HepG2 (cell line): ENCODE results near the gene MAP3K8. TPM values are rescaled to one million over a fixed set of nuclear protein-coding genes. Genes with fewer than 3 reads are reported as not detected.

Source experiments
- ATAC-seq: fragments of 200-7000 bp; cut with Tn5 transposase; 3 replicates; pipeline ENCODE4 v1.9.1; 2020; ENCODE audit warnings: mild to moderate bottlenecking, moderate library complexity
- BruUV-seq: library from RNA; stranded (reverse); fragments of 400-500 nt; replicated peaks from 2 replicates; lab custom pipeline; 2021; lab: Mats Ljungman, UMichigan
- CTCF ChIA-PET: fragments of 300-600 bp; formaldehyde crosslinking; extraction: SDS; loops from one replicate; lab custom pipeline; 2021; ENCODE audit warnings: low total read pairs, inconsistent platforms, low intra/inter-chr PET ratio; lab: Yijun Ruan, JAX
- POLR2A ChIA-PET: fragments of 350-600 bp; sonication (Branson Sonifier 250); formaldehyde crosslinking; loops from one replicate; lab custom pipeline; 2020; ENCODE audit warnings: antibody characterized with exemption, inconsistent platforms; lab: Yijun Ruan, JAX
- DNase-seq: peaks from one replicate; pipeline ENCODE4 v3.0.0-alpha.2; 2015; ENCODE audit warnings: low spot score
- FAIRE-seq: peaks from 3 replicates; lab custom pipeline; 2011; peaks lifted over from hg19 to GRCh38; lab: Jason Lieb, UNC
- H2AFZ ChIP-seq: one replicate; pipeline ENCODE4 v1.6.1; 2011; ENCODE audit warnings: low read length, inconsistent platforms
- H3K27ac ChIP-seq: fragments of 300-600 bp; 3 replicates; pipeline ENCODE4 v1.8.0; 2011; ENCODE audit warnings: mixed run types, mild to moderate bottlenecking, mixed read lengths, low read length, inconsistent platforms; ENCODE audit not compliant: insufficient read depth; ENCODE audit errors: extremely low read length
- H3K27me3 ChIP-seq, 2 experiments: fragments of 200-600 bp in 1 of 2; 2 replicates in 1 of 2; 3 replicates in 1 of 2; pipeline versions ENCODE4 v1.6.0 to v1.8.0; 2011; ENCODE audit warnings: low read length in 2 of 2, mild to moderate bottlenecking in 2 of 2, moderate library complexity in 2 of 2, inconsistent platforms in 1 of 2; ENCODE audit not compliant: insufficient read depth in 2 of 2, control insufficient read depth in 1 of 2
- H3K36me3 ChIP-seq, 2 experiments: fragments of 200-600 bp in 1 of 2; replicated peaks in 1 of 2; 2 replicates in 1 of 2; 3 replicates in 1 of 2; pipeline versions ENCODE4 v1.5.1 to v1.8.0; 2011; ENCODE audit warnings: low read length in 2 of 2, inconsistent platforms in 1 of 2; ENCODE audit not compliant: insufficient read depth in 2 of 2, control insufficient read depth in 1 of 2
- H3K4me1 ChIP-seq: 2 replicates; pipeline ENCODE4 v1.5.1; 2012; ENCODE audit warnings: low read length, inconsistent platforms; ENCODE audit not compliant: insufficient read depth
- H3K4me2 ChIP-seq: 2 replicates; pipeline ENCODE4 v1.6.0; 2011; ENCODE audit warnings: low read depth, low read length, inconsistent platforms
- H3K4me3 ChIP-seq, 3 experiments: fragments of 200-600 bp in 1 of 3; sonication (generic), shearing (Covaris generic) in 1 of 3; replicated peaks in 1 of 3; 2 replicates each; pipeline ENCODE4 v1.5.1; 2011 to 2016; ENCODE audit warnings: low read length in 3 of 3, inconsistent platforms in 2 of 3, low read depth in 2 of 3, mild to moderate bottlenecking in 2 of 3, control low read depth in 1 of 3, mixed read lengths in 1 of 3; ENCODE audit not compliant: insufficient read depth in 1 of 3
- H3K79me2 ChIP-seq: one replicate; pipeline ENCODE4 v1.6.1; 2011; ENCODE audit warnings: low read length, inconsistent platforms; ENCODE audit not compliant: insufficient read depth
- H3K9ac ChIP-seq: 2 replicates; pipeline ENCODE4 v1.6.0; 2011; ENCODE audit warnings: mild to moderate bottlenecking, low read depth, low read length, inconsistent platforms; ENCODE audit not compliant: insufficient read depth
- H3K9me3 ChIP-seq: 2 replicates; pipeline ENCODE4 v1.5.1; 2012; ENCODE audit warnings: mild to moderate bottlenecking, low read length
- H4K20me1 ChIP-seq: 2 replicates; pipeline ENCODE4 v1.6.0; 2011; ENCODE audit warnings: inconsistent platforms, mild to moderate bottlenecking, low read length, moderate library complexity; ENCODE audit not compliant: insufficient read depth
- ATF7-NPFF ChIP-seq: sonication (generic); formaldehyde crosslinking; IDR thresholded peaks from 2 replicates; pipeline ENCODE4 v1.8.1; 2023; ENCODE audit warnings: mild to moderate bottlenecking, low read depth, missing genetic modification reagents, moderate library complexity
- HNRNPK ChIP-seq: fragments of 200-400 bp; formaldehyde crosslinking; IDR thresholded peaks from 2 replicates; pipeline ENCODE4 v1.6.1; 2018; ENCODE audit warnings: low read length, low read depth, moderate library complexity, mild to moderate bottlenecking; ENCODE audit not compliant: poor library complexity, severe bottlenecking
- JUNB ChIP-seq: sonication (generic); formaldehyde crosslinking; IDR thresholded peaks from 2 replicates; pipeline ENCODE4 v1.8.0; 2022; ENCODE audit warnings: missing genetic modification reagents, mild to moderate bottlenecking, borderline replicate concordance
- MEF2D ChIP-seq: sonication (generic); formaldehyde crosslinking; IDR thresholded peaks from 2 replicates; pipeline ENCODE4 v1.5.1; 2020; ENCODE audit warnings: mild to moderate bottlenecking, missing genetic modification reagents
- NFE2L2 ChIP-seq: fragments of 150-350 bp; IDR thresholded peaks from 2 replicates; pipeline ENCODE4 v1.6.1; 2014; ENCODE audit warnings: low read length
- SOX6 ChIP-seq, 2 experiments: fragments of 450-650 bp in 1 of 2; sonication (generic) in 1 of 2; formaldehyde crosslinking in 1 of 2; IDR thresholded peaks; 2 replicates each; pipeline versions ENCODE4 v1.4.0 to v1.6.1; 2017 to 2020; ENCODE audit warnings: antibody characterized with exemption in 1 of 2, mild to moderate bottlenecking in 1 of 2, missing genetic modification reagents in 1 of 2
- THRA ChIP-seq: sonication (generic); formaldehyde crosslinking; IDR thresholded peaks from 2 replicates; pipeline ENCODE4 v1.4.0; 2020; ENCODE audit warnings: missing genetic modification reagents, borderline replicate concordance
- ZFP36L2 ChIP-seq: sonication (generic); formaldehyde crosslinking; IDR thresholded peaks from 2 replicates; pipeline ENCODE4 v1.4.0; 2020; ENCODE audit warnings: missing genetic modification reagents
- ZNF274 ChIP-seq: sonication (generic); formaldehyde crosslinking; IDR thresholded peaks from 2 replicates; pipeline ENCODE4 v1.5.1; 2020; ENCODE audit warnings: mild to moderate bottlenecking, missing genetic modification reagents
- ZNF354B ChIP-seq: sonication (generic); formaldehyde crosslinking; IDR thresholded peaks from 2 replicates; pipeline ENCODE4 v1.8.0; 2022; ENCODE audit warnings: mild to moderate bottlenecking, missing genetic modification reagents
- WGBS: methylation state at CpG from one replicate; pipeline ENCODE4 v1.1.6; 2017; ENCODE audit warnings: low lambda C conversion rate; 5-methylcytosine and 5-hydroxymethylcytosine counted together
- in situ Hi-C: cut with HindIII; loops from 2 replicates; pipeline ENCODE4 v1.10.0; 2017; ENCODE audit warnings: low pct_unique_long_range_greater_than_20kb; ENCODE audit not compliant: extremely low pct_ligation_motif_present
- intact Hi-C: fragments of 100-400 bp; cut with micrococcal nuclease; formaldehyde crosslinking; loops from one replicate; pipeline ENCODE4 v1.10.0; 2022; ENCODE audit not compliant: unreplicated experiment
- polyA plus RNA-seq, 8 experiments: library from polyadenylated mRNA; depleted of rRNA in 3 of 8; stranded (reverse) in 7 of 8; unstranded in 1 of 8; fragments of >200 nt; fragmentation: Illumina TruSeq in 4 of 8; extraction: Trizol in 4 of 8; gene quantifications; 2 replicates each; pipeline versions ENCODE4 v1.2.1 to v1.2.3, GENCODE V29; 2011 to 2016; ENCODE audit warnings: low read depth in 4 of 8, missing spikeins in 1 of 8, mixed read lengths in 1 of 8; ENCODE audit not compliant: insufficient read depth in 1 of 8
- total RNA-seq, 5 experiments: library from RNA; depleted of rRNA; stranded (reverse); fragments of >200 nt; fragmentation: Illumina TruSeq; extraction: Trizol; gene quantifications; 2 replicates each; pipeline ENCODE4 v1.2.3, GENCODE V29; 2016; ENCODE audit warnings: low read depth in 1 of 5
- TF ChIP-seq, protein P1 (sequence below): IDR thresholded peaks from 2 replicates; pipeline ENCODE4 v1.6.1; 2016; ENCODE audit warnings: low read depth
- TF ChIP-seq, protein P2 (sequence below): IDR thresholded peaks from 2 replicates; pipeline ENCODE4 v1.6.1; 2018; ENCODE audit warnings: missing genetic modification reagents, mild to moderate bottlenecking, missing compliant biosample characterization
- TF ChIP-seq, protein P3 (sequence below): sonication (generic); formaldehyde crosslinking; conservative IDR thresholded peaks from 2 replicates; pipeline ENCODE4 v1.5.0; 2020; ENCODE audit warnings: missing genetic modification reagents
- TF ChIP-seq, protein P4 (sequence below): sonication (generic); formaldehyde crosslinking; IDR thresholded peaks from 2 replicates; pipeline ENCODE4 v1.4.0; 2020; ENCODE audit warnings: missing genetic modification reagents, borderline replicate concordance

Gene MAP3K8
- total and polyA plus RNA-seq, 2 of the 13 experiments (the other 11 are each of a cell fraction or from before 2014, with no cell fraction given) = 19.3 to 37.9 TPM

DNA sequence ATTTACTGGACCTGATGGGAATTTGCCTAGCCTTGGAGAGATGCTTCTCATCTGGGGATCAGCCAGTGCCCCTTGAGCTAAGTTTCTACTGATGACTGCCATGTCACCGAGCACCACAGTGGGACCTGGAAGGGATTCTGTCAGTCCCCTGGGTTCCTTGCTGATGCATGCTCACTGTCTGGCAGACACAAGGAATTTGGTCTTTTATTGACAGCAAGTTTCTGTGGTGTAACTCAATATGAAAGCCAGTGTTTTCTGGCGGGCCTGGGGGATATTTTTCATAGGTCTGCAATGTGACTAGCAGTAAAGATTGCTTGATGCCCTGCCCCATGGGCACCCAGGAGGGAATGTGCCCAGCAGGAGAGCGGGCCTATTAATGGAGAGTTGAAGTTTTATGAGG is 30.7 kb downstream of the MAP3K8 start:
- intact Hi-C loops = no loop called here
- Histone ChIP-seq H3K4me1 (peaks cover 9% of the 10 kb centered on the region; the same call in 1 of the 2 replicates), H3K4me2 (no peak overlapping the region), H3K79me2 (no peaks in the 10 kb centered on the region), H3K27ac (no peak overlapping the region), H3K36me3 (peaks cover 3 to 18% of the 10 kb centered on the region in 2 experiments; a peak in 4 of 5 replicates), H3K9me3 (no peaks in the 10 kb centered on the region), H4K20me1 (no peaks in the 10 kb centered on the region), H2AFZ (no peak overlapping the region), H3K27me3 (no peaks in the 10 kb centered on the region; a peak in 1 of 5 replicates), H3K4me3 (no peak overlapping the region), H3K9ac (no peak overlapping the region)
- ChIA-PET CTCF (no interaction called here), POLR2A (interaction anchor here (1.1 kb wide), 1 partner anchor 23 kb away, joined by 3 read pairs; no protein-coding TSS in a partner anchor)
- ATAC-seq (peak; percentile 29; the same call in 2 of the 3 replicates), FAIRE-seq (no peak), DNase-seq (no peak)
- in situ Hi-C loops = no loop called here
- no TSS peak for BruUV-seq
- WGBS = 30% methylated on average over 2 of the region's 3 CpGs
- no peak for TF ChIP-seq ZFP36L2
- TF ChIP-seq MEF2D (CRISPR knock-in tag) = no peak
- no peak for TF ChIP-seq HNRNPK
- TF ChIP-seq THRA (CRISPR knock-in tag) = no peak
- no peak for TF ChIP-seq JUNB (CRISPR knock-in tag)
- TF ChIP-seq, protein P1, sequence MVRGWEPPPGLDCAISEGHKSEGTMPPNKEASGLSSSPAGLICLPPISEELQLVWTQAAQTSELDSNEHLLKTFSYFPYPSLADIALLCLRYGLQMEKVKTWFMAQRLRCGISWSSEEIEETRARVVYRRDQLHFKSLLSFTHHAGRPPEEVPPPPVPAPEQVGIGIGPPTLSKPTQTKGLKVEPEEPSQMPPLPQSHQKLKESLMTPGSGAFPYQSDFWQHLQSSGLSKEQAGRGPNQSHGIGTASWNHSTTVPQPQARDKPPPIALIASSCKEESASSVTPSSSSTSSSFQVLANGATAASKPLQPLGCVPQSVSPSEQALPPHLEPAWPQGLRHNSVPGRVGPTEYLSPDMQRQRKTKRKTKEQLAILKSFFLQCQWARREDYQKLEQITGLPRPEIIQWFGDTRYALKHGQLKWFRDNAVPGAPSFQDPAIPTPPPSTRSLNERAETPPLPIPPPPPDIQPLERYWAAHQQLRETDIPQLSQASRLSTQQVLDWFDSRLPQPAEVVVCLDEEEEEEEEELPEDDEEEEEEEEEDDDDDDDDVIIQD (CRISPR knock-in tag) = no peak
- TF ChIP-seq ZNF354B (CRISPR knock-in tag) = no peak
- no peak for TF ChIP-seq ATF7-NPFF (CRISPR knock-in tag)
- TF ChIP-seq SOX6 (IDR thresholded peaks at IDR 0.05) = no peak
- TF ChIP-seq SOX6 (CRISPR knock-in tag; IDR thresholded peaks at IDR 0.05) = no peak
- TF ChIP-seq, protein P2, sequence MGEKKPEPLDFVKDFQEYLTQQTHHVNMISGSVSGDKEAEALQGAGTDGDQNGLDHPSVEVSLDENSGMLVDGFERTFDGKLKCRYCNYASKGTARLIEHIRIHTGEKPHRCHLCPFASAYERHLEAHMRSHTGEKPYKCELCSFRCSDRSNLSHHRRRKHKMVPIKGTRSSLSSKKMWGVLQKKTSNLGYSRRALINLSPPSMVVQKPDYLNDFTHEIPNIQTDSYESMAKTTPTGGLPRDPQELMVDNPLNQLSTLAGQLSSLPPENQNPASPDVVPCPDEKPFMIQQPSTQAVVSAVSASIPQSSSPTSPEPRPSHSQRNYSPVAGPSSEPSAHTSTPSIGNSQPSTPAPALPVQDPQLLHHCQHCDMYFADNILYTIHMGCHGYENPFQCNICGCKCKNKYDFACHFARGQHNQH (CRISPR knock-in tag) = no peak
- no peak for TF ChIP-seq ZNF274
- TF ChIP-seq, protein P3, sequence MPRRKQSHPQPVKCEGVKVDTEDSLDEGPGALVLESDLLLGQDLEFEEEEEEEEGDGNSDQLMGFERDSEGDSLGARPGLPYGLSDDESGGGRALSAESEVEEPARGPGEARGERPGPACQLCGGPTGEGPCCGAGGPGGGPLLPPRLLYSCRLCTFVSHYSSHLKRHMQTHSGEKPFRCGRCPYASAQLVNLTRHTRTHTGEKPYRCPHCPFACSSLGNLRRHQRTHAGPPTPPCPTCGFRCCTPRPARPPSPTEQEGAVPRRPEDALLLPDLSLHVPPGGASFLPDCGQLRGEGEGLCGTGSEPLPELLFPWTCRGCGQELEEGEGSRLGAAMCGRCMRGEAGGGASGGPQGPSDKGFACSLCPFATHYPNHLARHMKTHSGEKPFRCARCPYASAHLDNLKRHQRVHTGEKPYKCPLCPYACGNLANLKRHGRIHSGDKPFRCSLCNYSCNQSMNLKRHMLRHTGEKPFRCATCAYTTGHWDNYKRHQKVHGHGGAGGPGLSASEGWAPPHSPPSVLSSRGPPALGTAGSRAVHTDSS (CRISPR knock-in tag) = no peak
- TF ChIP-seq NFE2L2 = no peak
- TF ChIP-seq, protein P4, sequence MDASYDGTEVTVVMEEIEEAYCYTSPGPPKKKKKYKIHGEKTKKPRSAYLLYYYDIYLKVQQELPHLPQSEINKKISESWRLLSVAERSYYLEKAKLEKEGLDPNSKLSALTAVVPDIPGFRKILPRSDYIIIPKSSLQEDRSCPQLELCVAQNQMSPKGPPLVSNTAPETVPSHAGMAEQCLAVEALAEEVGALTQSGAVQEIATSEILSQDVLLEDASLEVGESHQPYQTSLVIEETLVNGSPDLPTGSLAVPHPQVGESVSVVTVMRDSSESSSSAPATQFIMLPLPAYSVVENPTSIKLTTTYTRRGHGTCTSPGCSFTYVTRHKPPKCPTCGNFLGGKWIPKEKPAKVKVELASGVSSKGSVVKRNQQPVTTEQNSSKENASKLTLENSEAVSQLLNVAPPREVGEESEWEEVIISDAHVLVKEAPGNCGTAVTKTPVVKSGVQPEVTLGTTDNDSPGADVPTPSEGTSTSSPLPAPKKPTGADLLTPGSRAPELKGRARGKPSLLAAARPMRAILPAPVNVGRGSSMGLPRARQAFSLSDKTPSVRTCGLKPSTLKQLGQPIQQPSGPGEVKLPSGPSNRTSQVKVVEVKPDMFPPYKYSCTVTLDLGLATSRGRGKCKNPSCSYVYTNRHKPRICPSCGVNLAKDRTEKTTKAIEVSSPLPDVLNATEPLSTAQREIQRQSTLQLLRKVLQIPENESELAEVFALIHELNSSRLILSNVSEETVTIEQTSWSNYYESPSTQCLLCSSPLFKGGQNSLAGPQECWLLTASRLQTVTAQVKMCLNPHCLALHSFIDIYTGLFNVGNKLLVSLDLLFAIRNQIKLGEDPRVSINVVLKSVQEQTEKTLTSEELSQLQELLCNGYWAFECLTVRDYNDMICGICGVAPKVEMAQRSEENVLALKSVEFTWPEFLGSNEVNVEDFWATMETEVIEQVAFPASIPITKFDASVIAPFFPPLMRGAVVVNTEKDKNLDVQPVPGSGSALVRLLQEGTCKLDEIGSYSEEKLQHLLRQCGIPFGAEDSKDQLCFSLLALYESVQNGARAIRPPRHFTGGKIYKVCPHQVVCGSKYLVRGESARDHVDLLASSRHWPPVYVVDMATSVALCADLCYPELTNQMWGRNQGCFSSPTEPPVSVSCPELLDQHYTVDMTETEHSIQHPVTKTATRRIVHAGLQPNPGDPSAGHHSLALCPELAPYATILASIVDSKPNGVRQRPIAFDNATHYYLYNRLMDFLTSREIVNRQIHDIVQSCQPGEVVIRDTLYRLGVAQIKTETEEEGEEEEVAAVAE (CRISPR knock-in tag) = no peak
